ENCODE data around the gene FBLN1.

FBLN1 gene

DNA sequence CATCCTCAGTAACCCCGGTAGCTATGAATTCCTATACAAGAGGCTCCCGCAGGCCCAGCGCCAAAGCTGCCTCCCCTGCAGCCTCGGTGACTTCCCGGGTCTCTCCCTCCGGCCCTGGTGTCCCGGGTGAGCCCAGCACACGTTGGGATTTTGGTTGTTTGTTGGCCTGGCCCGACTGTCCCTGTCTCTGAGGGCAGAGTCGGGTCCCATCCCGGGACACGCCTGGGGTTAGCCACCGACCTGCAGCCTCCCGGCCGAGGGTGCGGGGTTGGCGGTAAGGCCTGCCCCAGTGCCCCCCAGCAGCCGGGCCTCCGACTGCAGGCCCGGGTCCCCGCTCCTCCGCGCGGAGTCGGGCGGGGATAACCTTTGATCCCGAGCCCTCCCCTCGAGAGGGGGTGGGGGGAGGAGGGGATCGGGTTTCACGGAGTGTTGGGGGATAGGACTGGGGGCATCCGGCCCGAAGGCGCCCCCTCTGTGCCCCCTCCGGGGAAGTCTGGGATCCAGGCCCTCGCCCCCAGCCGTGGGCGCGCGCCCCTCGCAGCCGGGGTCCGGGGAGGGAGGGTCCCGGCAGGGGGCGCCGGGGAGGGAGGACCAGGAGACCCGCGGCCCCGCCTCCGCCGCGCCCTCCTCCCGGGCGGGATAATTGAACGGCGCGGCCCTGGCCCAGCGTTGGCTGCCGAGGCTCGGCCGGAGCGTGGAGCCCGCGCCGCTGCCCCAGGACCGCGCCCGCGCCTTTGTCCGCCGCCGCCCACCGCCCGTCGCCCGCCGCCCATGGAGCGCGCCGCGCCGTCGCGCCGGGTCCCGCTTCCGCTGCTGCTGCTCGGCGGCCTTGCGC, at the start of gene FBLN1:
Gene FBLN1 (plus strand): TSS at position 669 of the 835 bp plus-strand sequence. CDS start 103 bp downstream, at position 772.
- TF ChIP-seq EZH2phosphoT487 (IDR thresholded peaks at IDR 0.05; ENCODE audit: low read depth) (no peak), CTCF (IDR thresholded peaks at IDR 0.05; ENCODE audit: low read depth, low read length) (no peak)
- Histone ChIP-seq H3K9me3 (ENCODE audit: insufficient read depth, low read length) (no peaks in the 10 kb centered on the region), H3K36me3 (replicated peaks; ENCODE audit: low read depth, low read length) (no peaks in the 10 kb centered on the region), H4K20me1 (ENCODE audit: insufficient read depth, low read length) (no peaks in the 10 kb centered on the region), H3K9ac (ENCODE audit: low read length) (no peak within 1 kb of the TSS), H3K4me2 (ENCODE audit: low read length) (no peak within 1 kb of the TSS), H3K79me2 (ENCODE audit: low read length) (no peaks in the 10 kb centered on the region), H3K4me1 (ENCODE audit: low read length) (peaks cover 7% of the 10 kb centered on the region), H3K4me3 (ENCODE audit: low read length) (no peak within 1 kb of the TSS), H3K27me3 (ENCODE audit: low read depth, low read length) (peaks cover 3% of the 10 kb centered on the region; the same call in 1 of the 2 replicates), H2AFZ (ENCODE audit: low read depth, low read length) (no peak within 1 kb of the TSS), H3K27ac (ENCODE audit: low read length) (no peak within 1 kb of the TSS)

DNA sequence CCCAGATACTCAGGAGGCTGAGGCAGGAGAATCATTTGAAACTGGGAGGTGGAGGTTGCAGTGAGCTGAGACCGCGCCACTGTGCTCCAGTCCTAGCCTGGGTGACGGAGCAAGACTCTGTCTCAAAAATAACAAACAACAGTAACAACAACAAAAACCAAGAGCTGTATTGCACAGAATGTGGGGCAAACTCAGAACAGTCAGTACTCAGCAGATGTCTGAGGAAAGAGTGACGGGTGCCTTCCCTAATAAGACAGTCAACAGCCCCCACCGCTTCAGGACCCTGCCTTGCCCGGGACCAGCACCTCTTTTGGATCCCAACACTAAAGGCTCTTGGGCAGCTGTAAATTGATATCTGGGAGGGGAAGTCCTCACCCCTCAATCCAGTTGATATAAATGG, 48.9 kb upstream of the FBLN1 start:
- no peak overlapping the region for H2AFZ ChIP-seq (ENCODE audit: low read depth, low read length)
- H3K4me2 ChIP-seq (ENCODE audit: low read length) = no peak overlapping the region
- H3K4me3 ChIP-seq (ENCODE audit: low read length) = no peak overlapping the region
- no peaks in the 10 kb centered on the region for H4K20me1 ChIP-seq (ENCODE audit: insufficient read depth, low read length)
- no peaks in the 10 kb centered on the region for H3K4me1 ChIP-seq (ENCODE audit: low read length)
- no peaks in the 10 kb centered on the region for H3K36me3 ChIP-seq (replicated peaks; ENCODE audit: low read depth, low read length)
- TF ChIP-seq EZH2phosphoT487 (IDR thresholded peaks at IDR 0.05; ENCODE audit: low read depth) (no peak), CTCF (IDR thresholded peaks at IDR 0.05; ENCODE audit: low read depth, low read length) (no peak)
- no peaks in the 10 kb centered on the region for H3K9me3 ChIP-seq (ENCODE audit: insufficient read depth, low read length)
- no peak overlapping the region for H3K9ac ChIP-seq (ENCODE audit: low read length)
- H3K79me2 ChIP-seq (ENCODE audit: low read length) = no peaks in the 10 kb centered on the region
- H3K27me3 ChIP-seq (ENCODE audit: low read depth, low read length) = peaks cover 28% of the 10 kb centered on the region
- no peak overlapping the region for H3K27ac ChIP-seq (ENCODE audit: low read length)

GRCh38 chr22:45454275-45454674, 48.4 kb upstream of the FBLN1 start:
- Histone ChIP-seq H3K27ac (ENCODE audit: low read length) (no peak overlapping the region), H3K9me3 (ENCODE audit: insufficient read depth, low read length) (no peaks in the 10 kb centered on the region), H2AFZ (ENCODE audit: low read depth, low read length) (no peak overlapping the region), H3K9ac (ENCODE audit: low read length) (no peak overlapping the region), H3K79me2 (ENCODE audit: low read length) (no peaks in the 10 kb centered on the region), H3K27me3 (ENCODE audit: low read depth, low read length) (peaks cover 28% of the 10 kb centered on the region), H4K20me1 (ENCODE audit: insufficient read depth, low read length) (no peaks in the 10 kb centered on the region), H3K4me2 (ENCODE audit: low read length) (no peak overlapping the region), H3K4me1 (ENCODE audit: low read length) (no peaks in the 10 kb centered on the region), H3K36me3 (replicated peaks; ENCODE audit: low read depth, low read length) (no peaks in the 10 kb centered on the region), H3K4me3 (ENCODE audit: low read length) (no peak overlapping the region)
- no peak for TF ChIP-seq CTCF (IDR thresholded peaks at IDR 0.05; ENCODE audit: low read depth, low read length)
- no peak for TF ChIP-seq EZH2phosphoT487 (IDR thresholded peaks at IDR 0.05; ENCODE audit: low read depth)

DNA sequence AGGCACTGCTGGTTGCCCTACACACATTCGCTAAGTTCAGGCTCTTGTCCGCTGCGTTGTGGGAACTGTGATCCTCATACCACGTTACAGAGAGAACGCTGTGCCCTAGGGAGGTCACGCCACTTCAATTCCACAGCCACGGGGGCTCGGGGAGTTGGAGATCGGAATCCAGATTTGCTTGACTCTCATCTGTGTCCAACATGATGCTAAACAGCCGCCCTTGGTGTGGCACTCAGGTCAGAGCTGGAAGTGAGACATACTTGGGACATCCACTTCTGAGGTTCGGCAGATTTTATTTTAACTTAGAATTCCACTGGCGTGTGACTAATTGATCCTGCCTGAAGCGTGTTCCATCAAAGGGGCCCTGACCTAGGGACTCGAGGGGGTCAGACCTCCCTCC, 47.5 kb upstream of the FBLN1 start:
- Histone ChIP-seq H3K4me3 (ENCODE audit: low read length) (no peak overlapping the region), H3K4me2 (ENCODE audit: low read length) (no peak overlapping the region), H3K4me1 (ENCODE audit: low read length) (no peaks in the 10 kb centered on the region), H4K20me1 (ENCODE audit: insufficient read depth, low read length) (no peaks in the 10 kb centered on the region), H3K27me3 (ENCODE audit: low read depth, low read length) (peaks cover 28% of the 10 kb centered on the region), H2AFZ (ENCODE audit: low read depth, low read length) (no peak overlapping the region), H3K9ac (ENCODE audit: low read length) (no peak overlapping the region), H3K9me3 (ENCODE audit: insufficient read depth, low read length) (no peaks in the 10 kb centered on the region), H3K36me3 (replicated peaks; ENCODE audit: low read depth, low read length) (no peaks in the 10 kb centered on the region), H3K79me2 (ENCODE audit: low read length) (no peaks in the 10 kb centered on the region), H3K27ac (ENCODE audit: low read length) (no peak overlapping the region)
- no peak for TF ChIP-seq CTCF (IDR thresholded peaks at IDR 0.05; ENCODE audit: low read depth, low read length)
